ENCODE data around the gene PDIA6. TPM values are rescaled to one million over a fixed set of nuclear protein-coding genes. Genes with fewer than 3 reads are reported as not detected.

Gene PDIA6
- total RNA-seq, 2 experiments from 2014 or later, result 146 to 150 TPM

DNA sequence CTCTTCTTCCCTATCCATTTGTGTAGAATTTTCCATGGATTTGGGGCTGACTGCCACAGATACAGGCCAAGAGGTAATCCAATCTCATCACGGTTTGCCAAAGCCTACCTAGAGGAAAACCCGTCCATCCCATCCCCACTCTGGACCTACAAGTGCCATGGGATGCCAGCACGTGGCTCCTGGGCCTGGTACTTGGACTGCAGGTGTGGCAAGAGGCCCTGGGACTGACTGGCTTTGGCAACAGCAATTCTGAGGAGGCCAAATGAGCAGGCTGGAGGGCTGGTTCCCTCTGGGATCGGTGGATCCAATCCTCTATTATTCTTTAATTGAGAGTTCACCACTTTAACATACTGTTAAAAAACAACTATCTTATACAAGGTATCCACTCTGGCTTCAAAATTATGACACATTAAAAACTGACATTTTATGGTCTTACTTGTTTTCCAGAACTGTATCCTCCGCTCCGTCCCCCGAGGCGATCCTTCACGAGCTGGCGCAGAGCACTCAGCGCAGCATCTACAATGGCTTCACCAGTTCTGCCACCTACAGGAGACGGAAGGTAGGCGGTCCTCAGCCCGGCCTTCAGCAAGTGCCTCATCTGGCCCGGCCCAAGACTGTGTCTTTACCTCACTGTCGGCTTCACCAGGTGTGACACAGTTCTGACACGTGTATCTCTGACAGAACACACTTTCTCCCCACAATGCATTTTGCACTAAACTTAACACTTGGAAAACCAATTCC is 19.8 kb downstream of the PDIA6 start:
- Mint-ChIP-seq H3K9me3 (no peaks in the 10 kb centered on the region), H3K27me3 (no peaks in the 10 kb centered on the region), H3K4me1 (ENCODE audit: low read depth) (peaks cover 24% of the 10 kb centered on the region), H3K36me3 (ENCODE audit: low read depth) (peaks cover 76% of the 10 kb centered on the region), H3K4me3 (no peak overlapping the region), H3K27ac (peak overlapping the region; percentile 6)
- POLR2A ChIA-PET, result interaction anchor here (1.2 to 1.3 kb wide), 2 partner anchors 19 to 70 kb away, joined by 3 read pairs; no protein-coding TSS in a partner anchor
- no peak for DNase-seq
- CTCF ChIA-PET, result interaction anchor here (1.1 kb wide), 1 partner anchor 39 kb away, joined by 6 read pairs; no protein-coding TSS in a partner anchor
- intact Hi-C loops (cut with micrococcal nuclease), result no loop called here
- no peak for ATAC-seq
- TF ChIP-seq, protein P1, sequence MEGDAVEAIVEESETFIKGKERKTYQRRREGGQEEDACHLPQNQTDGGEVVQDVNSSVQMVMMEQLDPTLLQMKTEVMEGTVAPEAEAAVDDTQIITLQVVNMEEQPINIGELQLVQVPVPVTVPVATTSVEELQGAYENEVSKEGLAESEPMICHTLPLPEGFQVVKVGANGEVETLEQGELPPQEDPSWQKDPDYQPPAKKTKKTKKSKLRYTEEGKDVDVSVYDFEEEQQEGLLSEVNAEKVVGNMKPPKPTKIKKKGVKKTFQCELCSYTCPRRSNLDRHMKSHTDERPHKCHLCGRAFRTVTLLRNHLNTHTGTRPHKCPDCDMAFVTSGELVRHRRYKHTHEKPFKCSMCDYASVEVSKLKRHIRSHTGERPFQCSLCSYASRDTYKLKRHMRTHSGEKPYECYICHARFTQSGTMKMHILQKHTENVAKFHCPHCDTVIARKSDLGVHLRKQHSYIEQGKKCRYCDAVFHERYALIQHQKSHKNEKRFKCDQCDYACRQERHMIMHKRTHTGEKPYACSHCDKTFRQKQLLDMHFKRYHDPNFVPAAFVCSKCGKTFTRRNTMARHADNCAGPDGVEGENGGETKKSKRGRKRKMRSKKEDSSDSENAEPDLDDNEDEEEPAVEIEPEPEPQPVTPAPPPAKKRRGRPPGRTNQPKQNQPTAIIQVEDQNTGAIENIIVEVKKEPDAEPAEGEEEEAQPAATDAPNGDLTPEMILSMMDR (IDR thresholded peaks at IDR 0.05), result no peak

DNA sequence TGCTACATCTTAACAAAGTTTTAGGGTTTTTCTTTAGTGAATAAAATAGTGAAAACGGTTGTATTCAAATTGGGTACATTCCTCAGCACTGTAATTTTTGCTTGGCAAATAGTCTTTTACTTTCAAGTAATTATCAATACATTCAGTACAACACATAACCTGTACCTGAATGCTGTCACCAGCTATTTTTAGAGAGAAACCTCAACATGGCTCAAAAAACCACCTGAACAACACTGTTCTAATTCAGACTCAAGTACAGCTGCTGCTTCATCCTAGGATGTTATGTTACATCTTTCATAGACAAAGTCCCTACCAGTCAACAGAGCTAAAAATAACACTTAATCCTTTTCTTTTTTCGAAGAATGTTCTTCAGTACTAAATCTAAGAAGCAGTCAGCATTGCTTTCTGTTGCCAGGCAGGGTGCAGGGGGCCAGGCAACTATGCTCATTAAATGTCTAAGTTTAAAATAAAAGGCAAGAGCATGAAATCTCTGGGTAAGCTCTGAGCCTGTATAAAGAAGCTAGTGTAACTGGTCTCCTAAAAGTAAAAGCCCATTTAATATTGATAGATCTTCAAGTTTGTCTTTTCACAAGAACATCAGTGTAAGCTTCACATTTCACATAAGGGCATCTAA is 20.5 kb downstream of the PDIA6 start:
- H3K9me3 Mint-ChIP-seq, result no peaks in the 10 kb centered on the region
- H3K27me3 Mint-ChIP-seq, result no peaks in the 10 kb centered on the region
- intact Hi-C loops (cut with micrococcal nuclease), result no loop called here
- H3K36me3 Mint-ChIP-seq (ENCODE audit: low read depth), result peaks cover 77% of the 10 kb centered on the region
- no peak overlapping the region for H3K4me3 Mint-ChIP-seq
- POLR2A ChIA-PET, result interaction anchor here (0.6 to 1.3 kb wide), 2 partner anchors 69 to 864 kb away, joined by 3 read pairs; no protein-coding TSS in a partner anchor
- peak overlapping the region; percentile 63 for H3K27ac Mint-ChIP-seq
- H3K4me1 Mint-ChIP-seq (ENCODE audit: low read depth), result peaks cover 22% of the 10 kb centered on the region
- CTCF ChIA-PET, result interaction anchor here (1.1 to 1.9 kb wide), 2 partner anchors 10 to 40 kb away, joined by 6 read pairs; no protein-coding TSS in a partner anchor
- no peak for ATAC-seq
- TF ChIP-seq, protein P1 (IDR thresholded peaks at IDR 0.05), result no peak
- no peak for DNase-seq

DNA sequence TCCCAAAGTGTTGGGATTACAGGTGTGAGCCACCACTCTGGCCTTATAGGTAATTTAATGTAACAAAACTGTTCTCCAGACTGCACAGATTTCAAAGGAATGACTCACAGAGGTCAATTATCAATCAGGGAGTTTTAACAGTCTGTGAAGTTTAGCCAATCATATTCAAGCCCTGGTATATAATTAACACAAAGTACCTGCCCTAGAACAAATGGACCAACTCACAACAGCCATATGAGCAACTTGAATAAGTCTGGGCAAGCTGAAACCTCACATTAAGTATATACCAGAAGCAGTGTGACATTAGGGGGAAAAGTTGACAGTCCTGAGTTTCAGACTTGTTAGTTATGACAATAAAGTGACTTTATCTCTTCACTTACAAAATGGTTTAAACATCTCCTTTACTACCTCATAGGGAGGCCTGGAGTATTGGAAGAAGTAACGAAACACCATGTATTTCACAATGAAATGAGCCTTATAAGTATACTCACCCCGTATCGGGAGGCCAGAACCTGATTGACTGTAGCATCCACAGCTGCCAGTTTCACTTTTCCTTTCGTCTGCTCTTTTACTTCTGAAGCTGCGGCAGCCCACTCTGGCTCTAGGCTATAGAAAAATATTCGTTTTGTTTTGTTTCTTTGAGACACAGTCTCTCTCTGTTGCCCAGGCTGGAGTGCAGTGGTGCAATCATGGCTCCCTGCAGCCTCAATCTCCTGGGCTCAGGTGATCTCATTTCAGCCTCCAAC is 22.2 kb downstream of the PDIA6 start:
- POLR2A ChIA-PET, result interaction anchor here (0.9 to 1.2 kb wide), 2 partner anchors 9 to 22 kb away, joined by 3 to 6 read pairs; partner anchors contain the start of gene PDIA6
- intact Hi-C loops (cut with micrococcal nuclease), result no loop called here
- TF ChIP-seq, protein P1 (IDR thresholded peaks at IDR 0.05), result no peak

DNA sequence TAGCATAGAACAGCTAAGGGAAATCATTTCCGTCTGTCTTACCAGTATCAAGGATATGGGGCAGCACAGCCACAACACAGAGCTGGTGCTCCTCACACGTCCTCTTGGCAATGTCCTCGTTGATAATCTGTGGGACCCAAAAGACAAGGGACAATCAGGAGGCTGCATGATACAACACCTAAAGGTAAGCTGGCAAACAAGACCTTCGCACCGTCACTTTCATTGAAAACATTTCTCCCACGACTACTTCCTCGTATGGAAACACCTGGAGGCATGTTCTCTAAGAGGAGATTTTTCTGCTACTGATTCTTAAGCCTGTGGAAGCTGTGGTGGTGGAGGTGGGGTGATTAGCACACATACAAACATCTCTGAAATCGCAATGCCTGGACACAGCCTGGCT is 23.7 kb downstream of the PDIA6 start:
- no peak overlapping the region for H3K27ac Mint-ChIP-seq
- no peak overlapping the region for H3K4me3 Mint-ChIP-seq
- peaks cover 83% of the 10 kb centered on the region for H3K36me3 Mint-ChIP-seq (ENCODE audit: low read depth)
- TF ChIP-seq, protein P1 (IDR thresholded peaks at IDR 0.05), result no peak
- no peak for ATAC-seq
- H3K27me3 Mint-ChIP-seq, result no peaks in the 10 kb centered on the region
- intact Hi-C loops (cut with micrococcal nuclease), result no loop called here
- DNase-seq, result no peak
- peaks cover 22% of the 10 kb centered on the region for H3K4me1 Mint-ChIP-seq (ENCODE audit: low read depth)
- ChIA-PET CTCF (interaction anchor here (1.8 kb wide), 1 partner anchor 29 kb away, joined by 3 read pairs; no protein-coding TSS in a partner anchor), POLR2A (interaction anchor here (1.3 kb wide), 1 partner anchor 23 kb away, joined by 4 read pairs; the partner anchor contains the start of gene PDIA6)
- H3K9me3 Mint-ChIP-seq, result no peaks in the 10 kb centered on the region

More for the DNA sequence above, 22.2 kb downstream of the PDIA6 start:
- peaks cover 22% of the 10 kb centered on the region for H3K4me1 Mint-ChIP-seq (ENCODE audit: low read depth)
- no peaks in the 10 kb centered on the region for H3K9me3 Mint-ChIP-seq
- H3K27ac Mint-ChIP-seq, result peak overlapping the region; percentile 63
- H3K4me3 Mint-ChIP-seq, result no peak overlapping the region
- H3K27me3 Mint-ChIP-seq, result no peaks in the 10 kb centered on the region
- CTCF ChIA-PET, result interaction anchor here (1.0 to 1.9 kb wide), 3 partner anchors 8 to 26 kb away, joined by 3 to 6 read pairs (median 3); partner anchors contain the start of gene PDIA6
- DNase-seq (peak; percentile 43), ATAC-seq (peak; percentile 82)
- H3K36me3 Mint-ChIP-seq (ENCODE audit: low read depth), result peaks cover 80% of the 10 kb centered on the region
